Measurements from ENCODE around the gene AARS2.

The AARS2 gene

DNA sequence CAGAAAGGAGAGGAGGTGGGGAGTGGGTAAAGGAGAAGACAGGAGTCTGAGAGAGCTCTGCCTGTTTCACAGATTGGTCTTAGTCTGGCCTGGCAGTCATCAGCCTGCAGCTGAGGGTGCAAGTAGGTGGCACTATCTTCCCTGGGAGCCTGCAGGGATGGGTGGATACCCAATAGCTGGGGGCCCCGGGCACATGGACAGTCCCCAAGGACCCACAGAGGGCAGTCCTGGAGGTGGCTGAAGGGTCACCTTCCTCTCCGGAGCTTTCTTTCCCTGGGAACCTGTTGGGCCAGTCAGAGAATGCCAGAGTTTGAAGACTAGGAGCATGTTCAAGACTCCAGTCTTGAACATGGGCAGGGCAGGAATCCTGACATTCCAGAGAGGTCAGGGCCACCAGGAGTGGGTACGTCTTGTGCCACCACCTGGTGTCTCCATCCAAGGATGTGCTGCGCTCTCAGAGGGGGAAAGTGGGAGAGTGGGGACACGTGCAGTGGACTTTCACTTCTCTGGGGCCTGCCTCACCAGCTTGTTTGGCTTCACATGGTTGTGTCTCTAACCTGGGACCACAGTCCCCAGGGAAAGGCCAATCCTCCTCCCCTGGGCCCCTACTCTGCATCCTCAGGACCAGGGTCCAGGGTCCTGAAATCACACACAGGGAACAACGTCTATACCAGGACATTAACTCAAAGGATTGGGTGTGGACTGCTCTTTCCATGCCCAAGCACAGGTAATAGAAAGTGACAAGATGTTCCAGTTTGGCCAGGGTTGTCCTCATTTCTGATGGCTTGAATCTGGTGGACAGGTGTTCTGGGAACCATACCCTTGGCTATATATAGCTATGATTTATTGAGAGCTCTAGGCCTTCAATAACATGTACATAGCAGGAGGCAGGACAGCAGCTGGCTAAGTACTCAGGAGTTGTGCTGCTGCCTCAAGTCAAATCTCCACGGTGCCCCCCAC, 18.0 kb downstream of the AARS2 start:
- no peak for TF ChIP-seq SIN3A (IDR thresholded peaks at IDR 0.05; ENCODE audit: borderline replicate concordance, insufficient read depth, low read length)
- TF ChIP-seq, protein P1, sequence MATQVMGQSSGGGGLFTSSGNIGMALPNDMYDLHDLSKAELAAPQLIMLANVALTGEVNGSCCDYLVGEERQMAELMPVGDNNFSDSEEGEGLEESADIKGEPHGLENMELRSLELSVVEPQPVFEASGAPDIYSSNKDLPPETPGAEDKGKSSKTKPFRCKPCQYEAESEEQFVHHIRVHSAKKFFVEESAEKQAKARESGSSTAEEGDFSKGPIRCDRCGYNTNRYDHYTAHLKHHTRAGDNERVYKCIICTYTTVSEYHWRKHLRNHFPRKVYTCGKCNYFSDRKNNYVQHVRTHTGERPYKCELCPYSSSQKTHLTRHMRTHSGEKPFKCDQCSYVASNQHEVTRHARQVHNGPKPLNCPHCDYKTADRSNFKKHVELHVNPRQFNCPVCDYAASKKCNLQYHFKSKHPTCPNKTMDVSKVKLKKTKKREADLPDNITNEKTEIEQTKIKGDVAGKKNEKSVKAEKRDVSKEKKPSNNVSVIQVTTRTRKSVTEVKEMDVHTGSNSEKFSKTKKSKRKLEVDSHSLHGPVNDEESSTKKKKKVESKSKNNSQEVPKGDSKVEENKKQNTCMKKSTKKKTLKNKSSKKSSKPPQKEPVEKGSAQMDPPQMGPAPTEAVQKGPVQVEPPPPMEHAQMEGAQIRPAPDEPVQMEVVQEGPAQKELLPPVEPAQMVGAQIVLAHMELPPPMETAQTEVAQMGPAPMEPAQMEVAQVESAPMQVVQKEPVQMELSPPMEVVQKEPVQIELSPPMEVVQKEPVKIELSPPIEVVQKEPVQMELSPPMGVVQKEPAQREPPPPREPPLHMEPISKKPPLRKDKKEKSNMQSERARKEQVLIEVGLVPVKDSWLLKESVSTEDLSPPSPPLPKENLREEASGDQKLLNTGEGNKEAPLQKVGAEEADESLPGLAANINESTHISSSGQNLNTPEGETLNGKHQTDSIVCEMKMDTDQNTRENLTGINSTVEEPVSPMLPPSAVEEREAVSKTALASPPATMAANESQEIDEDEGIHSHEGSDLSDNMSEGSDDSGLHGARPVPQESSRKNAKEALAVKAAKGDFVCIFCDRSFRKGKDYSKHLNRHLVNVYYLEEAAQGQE (IDR thresholded peaks at IDR 0.05; ENCODE audit: insufficient read depth in 1 of 2, low read depth in 2 of 2, low read length in 2 of 2), result no peak
- no peak for TF ChIP-seq FOXP2 (optimal IDR thresholded peaks at IDR 0.05; ENCODE audit: borderline replicate concordance, extremely low read depth, extremely low read length, insufficient read depth)
- TF ChIP-seq POLR2AphosphoS5 (IDR thresholded peaks at IDR 0.05; ENCODE audit: low read depth, low read length), result no peak
- TF ChIP-seq TAF1 (IDR thresholded peaks at IDR 0.05; ENCODE audit: borderline replicate concordance, insufficient read depth, low read length), result no peak

DNA sequence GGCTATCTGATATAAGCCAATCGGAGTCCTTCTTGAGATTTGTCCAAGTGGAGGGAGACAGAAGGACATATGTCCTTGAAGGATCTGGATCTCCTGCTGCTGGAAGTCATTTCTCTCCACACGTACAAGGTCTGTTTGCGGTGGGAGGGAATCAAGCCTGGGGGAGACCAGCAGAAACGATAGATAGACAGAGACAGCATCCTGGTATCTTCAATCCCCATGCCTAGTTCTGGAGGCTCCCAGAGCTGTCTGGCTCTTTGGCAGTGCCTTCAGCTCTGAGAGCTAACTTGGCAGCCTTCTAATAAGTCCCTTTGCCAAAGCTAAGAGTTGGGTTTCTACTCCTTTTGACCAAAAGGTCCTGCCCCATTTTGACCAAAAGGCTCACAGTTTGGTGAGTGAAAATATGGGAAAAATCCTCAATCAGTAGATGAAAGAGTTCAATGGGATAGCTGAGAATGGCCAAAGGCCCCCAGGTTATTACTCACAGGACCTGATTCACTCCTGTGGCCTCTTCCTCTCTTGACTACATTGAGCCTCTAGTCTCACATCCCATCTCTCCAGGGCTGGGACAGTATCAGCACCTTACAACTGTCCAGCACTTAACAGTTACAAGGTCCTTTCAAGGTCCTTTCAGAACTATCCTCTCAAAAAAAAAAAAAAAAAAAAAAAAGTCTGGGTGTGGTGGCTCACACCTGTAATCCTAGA, 20.3 kb downstream of the AARS2 start:
- no peak for TF ChIP-seq FOXP2 (optimal IDR thresholded peaks at IDR 0.05; ENCODE audit: borderline replicate concordance, extremely low read depth, extremely low read length, insufficient read depth)
- TF ChIP-seq TAF1 (IDR thresholded peaks at IDR 0.05; ENCODE audit: borderline replicate concordance, insufficient read depth, low read length), result no peak
- TF ChIP-seq, protein P1 (IDR thresholded peaks at IDR 0.05; ENCODE audit: insufficient read depth in 1 of 2, low read depth in 2 of 2, low read length in 2 of 2), result no peak
- no peak for TF ChIP-seq SIN3A (IDR thresholded peaks at IDR 0.05; ENCODE audit: borderline replicate concordance, insufficient read depth, low read length)
- TF ChIP-seq POLR2AphosphoS5 (IDR thresholded peaks at IDR 0.05; ENCODE audit: low read depth, low read length), result no peak

DNA sequence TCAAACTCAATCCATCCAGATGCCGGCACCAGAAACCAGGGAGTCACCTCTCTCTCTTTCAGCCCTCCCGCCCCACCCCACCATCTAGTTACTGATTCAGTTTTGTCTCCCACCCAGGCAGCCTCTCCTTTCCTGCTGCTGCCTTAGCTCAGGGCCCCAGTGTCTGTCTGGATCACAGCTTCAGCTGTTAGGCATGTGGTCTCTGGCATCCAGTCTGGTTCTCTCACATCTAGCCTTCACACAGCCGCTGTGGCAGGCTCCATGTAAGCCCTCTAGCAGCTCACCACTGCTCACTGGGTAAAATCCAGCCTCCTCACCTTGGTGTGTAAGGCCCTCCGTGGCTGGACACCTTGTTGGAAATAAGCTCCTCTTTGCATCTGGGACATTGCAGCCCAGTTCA, 21.3 kb downstream of the AARS2 start:
- TF ChIP-seq SIN3A (IDR thresholded peaks at IDR 0.05; ENCODE audit: borderline replicate concordance, insufficient read depth, low read length), result no peak
- TF ChIP-seq TAF1 (IDR thresholded peaks at IDR 0.05; ENCODE audit: borderline replicate concordance, insufficient read depth, low read length), result no peak
- no peak for TF ChIP-seq FOXP2 (optimal IDR thresholded peaks at IDR 0.05; ENCODE audit: borderline replicate concordance, extremely low read depth, extremely low read length, insufficient read depth)
- TF ChIP-seq, protein P1 (IDR thresholded peaks at IDR 0.05; ENCODE audit: insufficient read depth in 1 of 2, low read depth in 2 of 2, low read length in 2 of 2), result no peak
- TF ChIP-seq POLR2AphosphoS5 (IDR thresholded peaks at IDR 0.05; ENCODE audit: low read depth, low read length), result no peak

DNA sequence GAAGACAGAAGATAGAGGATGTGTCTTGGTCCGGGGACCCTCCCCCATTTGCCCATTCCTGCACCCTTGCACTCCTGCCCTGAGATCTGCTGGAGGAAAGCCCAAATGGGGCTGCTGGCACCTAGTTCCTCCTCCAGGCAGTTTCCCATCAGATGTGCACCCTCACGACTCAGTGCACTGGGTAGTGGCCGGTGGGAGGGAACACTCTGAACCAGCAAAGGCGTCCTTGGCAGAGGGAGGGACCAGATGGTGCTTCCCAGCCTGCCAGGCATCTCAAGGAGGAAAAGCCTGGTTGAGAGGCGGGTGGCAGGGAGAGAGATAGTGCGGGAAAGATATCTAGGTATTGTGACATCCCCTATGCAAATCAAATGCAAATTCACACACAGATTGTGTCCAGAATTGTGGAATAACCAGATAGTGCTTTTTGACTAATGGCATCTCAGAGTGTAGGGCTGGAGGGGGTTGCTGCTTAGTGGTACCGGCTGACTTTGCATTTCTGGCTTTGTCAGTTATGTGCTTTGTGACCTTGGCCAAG, 23.4 kb downstream of the AARS2 start:
- no peak for TF ChIP-seq TAF1 (IDR thresholded peaks at IDR 0.05; ENCODE audit: borderline replicate concordance, insufficient read depth, low read length)
- no peak for TF ChIP-seq FOXP2 (optimal IDR thresholded peaks at IDR 0.05; ENCODE audit: borderline replicate concordance, extremely low read depth, extremely low read length, insufficient read depth)
- TF ChIP-seq, protein P1 (IDR thresholded peaks at IDR 0.05; ENCODE audit: insufficient read depth in 1 of 2, low read depth in 2 of 2, low read length in 2 of 2), result no peak
- no peak for TF ChIP-seq SIN3A (IDR thresholded peaks at IDR 0.05; ENCODE audit: borderline replicate concordance, insufficient read depth, low read length)
- no peak for TF ChIP-seq POLR2AphosphoS5 (IDR thresholded peaks at IDR 0.05; ENCODE audit: low read depth, low read length)

All from PFSK-1 (cell line).